Naive B cell (primary cell): ENCODE measurements around the gene PCDHGA8. TPM values are rescaled to one million over a fixed set of nuclear protein-coding genes. Genes with fewer than 3 reads are reported as not detected.
"Not testable (repeated sequence)": the region's sequence is repeated elsewhere in the genome, so short reads cannot be mapped to it uniquely, and the experiment has no call there.

Source experiments
- ATAC-seq, 2 donors: fragments of 150-1000 bp; cut with Tn5 transposase; 2 replicates each; pipeline ENCODE4 v1.10.0; 2021; ENCODE audit warnings: low read depth in 2 of 2, mild to moderate bottlenecking in 2 of 2, moderate library complexity in 2 of 2
- DNase-seq: peaks from one replicate; pipeline ENCODE4 v3.0.0; 2022
- H3K27ac Mint-ChIP-seq, 6 donors: one replicate each; pipeline ENCODE4 v1.8.0; 2020 to 2022; ENCODE audit warnings: mild to moderate bottlenecking in 6 of 6, mixed read lengths in 6 of 6, moderate library complexity in 5 of 6, inconsistent platforms in 2 of 6
- H3K27me3 Mint-ChIP-seq, 3 donors: one replicate each; pipeline ENCODE4 v1.8.0; 2021 to 2022; ENCODE audit warnings: mixed read lengths in 3 of 3, mild to moderate bottlenecking in 1 of 3
- H3K36me3 Mint-ChIP-seq, 2 donors: one replicate each; pipeline ENCODE4 v1.8.0; 2020 to 2022; ENCODE audit warnings: mixed read lengths in 2 of 2, inconsistent platforms in 1 of 2, mild to moderate bottlenecking in 1 of 2
- H3K4me1 Mint-ChIP-seq, 3 donors: one replicate each; pipeline ENCODE4 v1.8.0; 2020 to 2022; ENCODE audit warnings: mixed read lengths in 3 of 3, inconsistent platforms in 1 of 3, mild to moderate bottlenecking in 1 of 3, moderate library complexity in 1 of 3
- H3K4me3 Mint-ChIP-seq, 8 donors: one replicate each; pipeline ENCODE4 v1.8.0; 2020 to 2022; ENCODE audit warnings: mild to moderate bottlenecking in 8 of 8, mixed read lengths in 8 of 8, moderate library complexity in 8 of 8, inconsistent platforms in 2 of 8
- H3K9me3 Mint-ChIP-seq, 7 donors: one replicate each; pipeline ENCODE4 v1.8.0; 2020 to 2022; ENCODE audit warnings: mixed read lengths in 7 of 7, mild to moderate bottlenecking in 5 of 7, inconsistent platforms in 2 of 7, moderate library complexity in 1 of 7
- polyA plus RNA-seq, 6 donors: library from polyadenylated mRNA; unstranded; fragments of 300-500 nt; fragmentation: Illumina TruSeq; gene quantifications; one replicate each; pipeline ENCODE4 v1.2.3, GENCODE V29; 2021; ENCODE audit warnings: low read depth in 6 of 6

The PCDHGA8 gene
- polyA plus RNA-seq, 6 donors from 2014 or later = not detected

- H3K27me3 Mint-ChIP-seq = peaks cover 29 to 68% (median 38%) of the 10 kb centered on the region in 3 donors
- not testable (repeated sequence) for H3K4me1 Mint-ChIP-seq, DNase-seq, H3K4me3 Mint-ChIP-seq, ATAC-seq
- H3K27ac Mint-ChIP-seq = peak overlapping the region in 2 of 6 donors; percentile 24 to 65
- H3K9me3 Mint-ChIP-seq = peaks cover 8 to 67% (median 40%) of the 10 kb centered on the region in 7 donors
- peaks cover 8 to 22% of the 10 kb centered on the region in 2 donors for H3K36me3 Mint-ChIP-seq
These were observed 16.8 kb upstream of the PCDHGA8 start for GRCh38 chr5:141375444-141376155.

GRCh38 chr5:141382469-141383294 lies 9.8 kb upstream of the PCDHGA8 start, which contains the start of gene PCDHGA7:
Gene PCDHGA7, plus strand, starts transcription at chr5:141382742. Its CDS starts 158 bp downstream, at chr5:141382900.
- Mint-ChIP-seq H3K4me3 (peak within 1 kb of the TSS; percentile 18 to 87 (median 64)), H3K27me3 (peaks cover 52 to 67% (median 57%) of the 10 kb centered on the region in 3 donors), H3K4me1 (peaks cover 0 to 6% (median 2%) of the 10 kb centered on the region in 3 donors), H3K36me3 (peaks cover 6 to 9% of the 10 kb centered on the region in 2 donors), H3K9me3 (peaks cover 0 to 68% (median 35%) of the 10 kb centered on the region in 7 donors), H3K27ac (peak within 1 kb of the TSS in 3 of 6 donors; percentile 37 to 86 (median 63))
- peak in 1 of 2 donors; percentile 28 for ATAC-seq
- DNase-seq = no peak

- Mint-ChIP-seq H3K4me3 (peak overlapping the region in 5 of 8 donors; percentile 18 to 65 (median 42)), H3K36me3 (peaks cover 7 to 11% of the 10 kb centered on the region in 2 donors), H3K9me3 (peaks cover 0 to 66% (median 37%) of the 10 kb centered on the region in 7 donors), H3K4me1 (peaks cover 0 to 6% (median 2%) of the 10 kb centered on the region in 3 donors), H3K27me3 (peaks cover 55 to 69% (median 59%) of the 10 kb centered on the region in 3 donors), H3K27ac (peak overlapping the region in 1 of 6 donors; percentile 63)
- DNase-seq (no peak), ATAC-seq (no peak)
These were observed 9.1 kb upstream of the PCDHGA8 start for GRCh38 chr5:141383345-141383744.

GRCh38 chr5:141384471-141385267 lies 7.8 kb upstream of the PCDHGA8 start:
- no peak for ATAC-seq
- Mint-ChIP-seq H3K27ac (peak overlapping the region in 1 of 6 donors; percentile 44), H3K4me3 (no peak overlapping the region), H3K36me3 (peaks cover 15 to 20% of the 10 kb centered on the region in 2 donors), H3K4me1 (peaks cover 0 to 6% (median 2%) of the 10 kb centered on the region in 3 donors), H3K9me3 (peaks cover under 1 to 79% (median 42%) of the 10 kb centered on the region in 7 donors), H3K27me3 (peaks cover 57 to 73% (median 72%) of the 10 kb centered on the region in 3 donors)
- DNase-seq = no peak

GRCh38 chr5:141387557-141388311 lies 4.7 kb upstream of the PCDHGA8 start, which contains the start of gene PCDHGB4:
Gene PCDHGB4, plus strand, starts transcription at chr5:141387698. Its CDS starts 187 bp downstream, at chr5:141387885.
- peaks cover 65 to 79% (median 79%) of the 10 kb centered on the region in 3 donors for H3K27me3 Mint-ChIP-seq
- not testable (repeated sequence) for H3K4me1 Mint-ChIP-seq, H3K27ac Mint-ChIP-seq, DNase-seq, ATAC-seq
- peaks cover 20 to 27% of the 10 kb centered on the region in 2 donors for H3K36me3 Mint-ChIP-seq
- peaks cover 4 to 82% (median 43%) of the 10 kb centered on the region in 7 donors for H3K9me3 Mint-ChIP-seq
- peak within 1 kb of the TSS in 7 of 8 donors; percentile 29 to 77 (median 51) for H3K4me3 Mint-ChIP-seq

- DNase-seq (no peak), ATAC-seq (no peak)
- H3K27ac Mint-ChIP-seq = peak overlapping the region in 1 of 6 donors; percentile 53
- H3K9me3 Mint-ChIP-seq = peaks cover 4 to 82% (median 43%) of the 10 kb centered on the region in 7 donors
- peaks cover 0 to 4% (median 0%) of the 10 kb centered on the region in 3 donors for H3K4me1 Mint-ChIP-seq
- H3K27me3 Mint-ChIP-seq = peaks cover 67 to 79% (median 74%) of the 10 kb centered on the region in 3 donors
- H3K36me3 Mint-ChIP-seq = peaks cover 23 to 26% of the 10 kb centered on the region in 2 donors
- peak overlapping the region in 2 of 8 donors; percentile 16 to 74 for H3K4me3 Mint-ChIP-seq
These were observed 3.8 kb upstream of the PCDHGA8 start for GRCh38 chr5:141388661-141389060.

- Mint-ChIP-seq H3K27ac (peak overlapping the region in 2 of 6 donors; percentile 53 to 75), H3K4me1 (peaks cover 0 to 4% (median 0%) of the 10 kb centered on the region in 3 donors), H3K27me3 (peaks cover 66 to 79% (median 74%) of the 10 kb centered on the region in 3 donors), H3K9me3 (peaks cover 4 to 82% (median 43%) of the 10 kb centered on the region in 7 donors), H3K36me3 (peaks cover 30% of the 10 kb centered on the region in 2 donors), H3K4me3 (peak overlapping the region in 2 of 8 donors; percentile 2 to 42)
- ATAC-seq (no peak), DNase-seq (no peak)
These were observed 3.0 kb upstream of the PCDHGA8 start for GRCh38 chr5:141389153-141390042.

GRCh38 chr5:141393267-141393666 lies 834 bp downstream of the PCDHGA8 start:
- H3K27me3 Mint-ChIP-seq = peaks cover 55 to 75% (median 57%) of the 10 kb centered on the region in 3 donors
- no peak for DNase-seq
- H3K9me3 Mint-ChIP-seq = peaks cover 4 to 70% (median 37%) of the 10 kb centered on the region in 7 donors
- peaks cover 0 to 4% (median 0%) of the 10 kb centered on the region in 3 donors for H3K4me1 Mint-ChIP-seq
- peak overlapping the region in 2 of 6 donors; percentile 47 to 79 for H3K27ac Mint-ChIP-seq
- peak overlapping the region in 1 of 8 donors; percentile 12 for H3K4me3 Mint-ChIP-seq
- no peak for ATAC-seq
- peaks cover 24 to 30% of the 10 kb centered on the region in 2 donors for H3K36me3 Mint-ChIP-seq

- Mint-ChIP-seq H3K9me3 (peaks cover 4 to 71% (median 38%) of the 10 kb centered on the region in 7 donors), H3K36me3 (peaks cover 16 to 21% of the 10 kb centered on the region in 2 donors)
- not testable (repeated sequence) for DNase-seq
These were observed 2.2 kb downstream of the PCDHGA8 start for GRCh38 chr5:141394401-141395187.

GRCh38 chr5:141397756-141398551 lies 5.5 kb downstream of the PCDHGA8 start, which contains the start of gene PCDHGB5:
Gene PCDHGB5, plus strand, starts transcription at chr5:141397947. Its CDS starts 181 bp downstream, at chr5:141398128.
- ATAC-seq = peak; percentile 58 to 61
- peaks cover 47 to 74% (median 52%) of the 10 kb centered on the region in 3 donors for H3K27me3 Mint-ChIP-seq
- peak within 1 kb of the TSS in 1 of 6 donors; percentile 63 for H3K27ac Mint-ChIP-seq
- peak within 1 kb of the TSS; percentile 2 to 83 (median 42) for H3K4me3 Mint-ChIP-seq
- not testable (repeated sequence) for H3K4me1 Mint-ChIP-seq, DNase-seq
- H3K36me3 Mint-ChIP-seq = peaks cover 12 to 19% of the 10 kb centered on the region in 2 donors
- H3K9me3 Mint-ChIP-seq = peaks cover 4 to 60% (median 34%) of the 10 kb centered on the region in 7 donors

More at GRCh38 chr5:141394401-141395187, 2.2 kb downstream of the PCDHGA8 start:
- Mint-ChIP-seq H3K27ac (peak overlapping the region in 2 of 6 donors; percentile 24 to 79), H3K27me3 (peaks cover 52 to 75% (median 55%) of the 10 kb centered on the region in 3 donors), H3K4me3 (peak overlapping the region in 1 of 8 donors; percentile 16)
- not testable (repeated sequence) for ATAC-seq, H3K4me1 Mint-ChIP-seq
